GM12874 (cell line): ENCODE results near the gene SSUH2.

Source experiments
- CTCF ChIP-seq: IDR thresholded peaks from 2 replicates; pipeline ENCODE4 v1.5.1; 2011; ENCODE audit warnings: low read depth, mild to moderate bottlenecking, control low read depth, low read length, moderate library complexity; ENCODE audit not compliant: insufficient read depth

SSUH2 gene

DNA sequence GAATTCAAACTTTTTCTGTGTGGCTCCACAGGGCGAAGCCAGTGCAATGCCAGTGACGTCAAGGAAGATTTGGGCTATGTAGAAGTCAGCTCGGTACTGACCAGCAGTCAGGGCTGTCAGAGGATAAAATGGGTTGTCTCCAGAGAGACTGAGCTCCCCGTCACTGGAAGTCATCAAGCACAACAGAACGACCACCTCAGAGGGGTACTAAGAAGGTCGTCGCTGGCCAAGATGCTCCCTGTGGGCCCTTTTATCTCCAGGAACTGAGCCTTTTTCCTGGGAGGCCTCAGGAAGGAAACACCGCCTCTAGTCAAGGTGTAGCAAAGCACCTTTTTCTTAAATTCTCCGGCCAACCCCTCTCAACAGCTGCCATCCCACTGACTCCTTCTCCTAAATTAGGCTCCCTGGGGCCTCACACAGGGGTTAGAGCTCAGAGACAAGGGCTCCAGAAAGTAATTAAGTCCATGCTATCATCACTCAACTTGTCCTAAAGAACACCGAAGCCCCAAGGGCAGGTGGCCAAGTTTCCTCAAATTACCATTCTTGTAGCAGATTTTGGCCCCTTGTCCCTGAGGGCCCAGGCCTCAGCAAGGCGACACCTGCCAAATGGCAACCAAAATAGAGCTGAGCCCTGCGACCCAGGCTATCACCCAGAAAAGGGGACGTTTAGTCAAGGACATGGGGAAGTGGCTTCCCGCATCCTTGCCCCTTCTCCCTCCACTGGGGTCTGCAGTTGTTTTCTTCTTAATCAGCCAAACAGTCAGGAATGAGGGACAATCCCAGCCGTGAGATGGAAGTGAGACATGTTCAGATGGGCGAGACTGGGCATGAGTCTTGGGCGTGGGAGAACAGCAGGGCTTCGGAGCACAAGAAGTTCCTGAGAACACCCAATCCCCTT lies 48.0 kb downstream of the SSUH2 start:
- no peak for TF ChIP-seq CTCF

DNA sequence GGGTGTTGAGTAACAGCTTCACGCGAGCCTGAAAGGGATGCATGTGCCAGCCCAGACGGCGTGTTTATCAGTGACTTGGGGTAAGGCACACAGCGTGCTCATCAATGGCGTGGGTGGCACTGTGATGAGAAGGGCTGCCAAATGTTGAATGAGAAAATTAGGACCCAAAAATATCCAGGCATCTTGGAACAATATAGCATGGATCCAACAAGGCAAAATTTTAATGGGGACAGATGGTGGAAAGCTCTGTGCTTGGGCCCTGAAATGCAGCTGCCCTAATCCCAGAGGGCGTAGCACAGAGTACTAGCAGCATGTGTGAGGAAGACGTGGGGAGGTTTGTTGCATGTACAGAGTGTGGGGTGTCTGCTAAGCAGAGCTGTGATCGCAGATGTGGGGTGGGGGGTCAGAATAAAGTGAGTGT lies 48.9 kb downstream of the SSUH2 start:
- TF ChIP-seq CTCF: no peak

GRCh38 chr3:8595252-8595651 lies 49.3 kb downstream of the SSUH2 start:
- no peak for TF ChIP-seq CTCF

- no peak for TF ChIP-seq CTCF
Measured at GRCh38 chr3:8593021-8593827, 51.4 kb downstream of the SSUH2 start.

DNA sequence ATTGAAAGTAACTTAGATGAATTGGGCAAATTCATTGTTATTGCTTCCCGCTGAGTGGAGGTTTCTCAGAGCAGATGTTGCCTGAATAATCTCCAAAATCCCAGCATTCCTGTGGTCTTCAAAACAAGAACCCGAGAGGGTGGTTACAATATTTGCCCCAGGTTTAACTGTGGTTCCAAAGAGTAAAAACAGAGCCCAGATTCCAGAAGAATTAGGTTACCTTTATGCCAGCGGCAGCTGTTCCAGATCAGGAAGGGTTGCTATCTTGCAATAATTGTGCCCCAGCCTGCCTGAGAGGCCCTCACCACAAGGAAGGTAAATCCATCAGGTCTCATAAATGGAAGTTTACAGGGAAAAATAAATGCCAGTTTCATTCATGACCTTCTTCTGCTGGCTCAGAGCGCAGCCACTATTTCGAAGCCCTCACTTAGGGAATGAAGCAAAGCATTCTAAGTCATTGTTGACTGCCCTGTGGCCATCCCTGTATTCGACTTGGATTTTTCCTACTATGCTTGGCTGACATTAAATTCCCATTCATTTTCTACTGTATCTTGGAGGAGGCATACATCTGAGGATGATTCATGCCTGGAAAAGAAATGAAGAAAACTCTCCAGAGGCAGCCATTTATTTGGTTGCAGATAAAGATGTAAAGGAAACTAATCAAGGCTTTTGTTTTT lies 54.6 kb downstream of the SSUH2 start:
- TF ChIP-seq CTCF: no peak

DNA sequence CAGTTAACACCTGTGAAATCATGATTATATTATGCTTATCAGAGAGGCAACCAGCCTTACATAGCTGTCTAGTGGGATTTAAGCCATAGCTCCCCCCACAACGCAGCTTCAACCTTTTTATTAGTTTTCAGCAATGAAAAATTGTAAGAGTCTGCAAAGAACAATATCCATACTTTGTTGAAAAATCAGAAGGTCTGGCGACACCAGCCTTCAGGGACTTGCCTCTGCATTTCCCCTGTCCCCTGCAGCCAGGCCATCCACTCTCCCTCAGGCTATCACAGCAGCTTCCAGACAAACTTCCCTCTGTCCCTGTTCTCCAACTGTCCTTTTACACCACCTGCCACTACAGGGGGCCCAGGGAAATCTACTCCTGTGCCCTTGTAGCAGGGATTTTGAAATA lies 59.9 kb downstream of the SSUH2 start:
- TF ChIP-seq CTCF: no peak
